Stimulated activated effector memory CD8-positive, alpha-beta T cell treated with anti-CD3 and anti-CD28 coated beads, Interleukin-12 subunit alpha, Interleukin-12 subunit beta, amount 100 ng/mL, for 72 hours (primary cell): ENCODE measurements around the gene NETO1.

Source experiments
- ATAC-seq: fragments of 150-1000 bp; cut with Tn5 transposase; 2 replicates; pipeline ENCODE4 v1.10.0; 2021
- DNase-seq, 2 donors: peaks; one replicate each; pipeline ENCODE4 v3.0.0; 2021 to 2022; ENCODE audit warnings: low spot score in 2 of 2
- H3K27ac Mint-ChIP-seq: one replicate; pipeline ENCODE4 v1.8.0; 2022; ENCODE audit warnings: mild to moderate bottlenecking, mixed read lengths
- H3K36me3 Mint-ChIP-seq: one replicate; pipeline ENCODE4 v1.8.0; 2022; ENCODE audit warnings: mild to moderate bottlenecking, mixed read lengths
- H3K4me1 Mint-ChIP-seq: one replicate; pipeline ENCODE4 v1.8.0; 2022; ENCODE audit warnings: mixed read lengths
- H3K4me3 Mint-ChIP-seq: one replicate; pipeline ENCODE4 v1.8.0; 2022; ENCODE audit warnings: mild to moderate bottlenecking, mixed read lengths
- H3K9me3 Mint-ChIP-seq: one replicate; pipeline ENCODE4 v1.8.0; 2022; ENCODE audit warnings: mixed read lengths

Gene NETO1

GRCh38 chr18:72819050-72819449 is 48.7 kb downstream of the NETO1 start:
- Mint-ChIP-seq H3K4me3 (no peak overlapping the region), H3K36me3 (no peaks in the 10 kb centered on the region), H3K4me1 (no peaks in the 10 kb centered on the region), H3K9me3 (peaks cover 16% of the 10 kb centered on the region), H3K27ac (no peak overlapping the region)
- no peak for DNase-seq
- ATAC-seq: no peak

GRCh38 chr18:72811047-72811446 is 56.7 kb downstream of the NETO1 start:
- no peak for ATAC-seq
- peaks cover 30% of the 10 kb centered on the region for H3K9me3 Mint-ChIP-seq
- no peak overlapping the region for H3K27ac Mint-ChIP-seq
- no peaks in the 10 kb centered on the region for H3K4me1 Mint-ChIP-seq
- H3K36me3 Mint-ChIP-seq: no peaks in the 10 kb centered on the region
- H3K4me3 Mint-ChIP-seq: no peak overlapping the region
- DNase-seq: no peak

- H3K4me1 Mint-ChIP-seq: no peaks in the 10 kb centered on the region
- H3K27ac Mint-ChIP-seq: no peak overlapping the region
- H3K9me3 Mint-ChIP-seq: peaks cover 25% of the 10 kb centered on the region
- ATAC-seq: no peak
- H3K4me3 Mint-ChIP-seq: no peak overlapping the region
- H3K36me3 Mint-ChIP-seq: no peaks in the 10 kb centered on the region
- no peak for DNase-seq
Observed at GRCh38 chr18:72808680-72809079, 59.1 kb downstream of the NETO1 start.

- ATAC-seq (no peak), DNase-seq (no peak)
- no peak overlapping the region for H3K27ac Mint-ChIP-seq
- no peak overlapping the region for H3K4me3 Mint-ChIP-seq
- no peaks in the 10 kb centered on the region for H3K36me3 Mint-ChIP-seq
- H3K4me1 Mint-ChIP-seq: no peaks in the 10 kb centered on the region
- H3K9me3 Mint-ChIP-seq: peaks cover 15% of the 10 kb centered on the region
Observed at GRCh38 chr18:72799106-72799505, 68.7 kb downstream of the NETO1 start.

- no peaks in the 10 kb centered on the region for H3K36me3 Mint-ChIP-seq
- no peak overlapping the region for H3K27ac Mint-ChIP-seq
- no peak for DNase-seq
- no peaks in the 10 kb centered on the region for H3K4me1 Mint-ChIP-seq
- peaks cover 13% of the 10 kb centered on the region for H3K9me3 Mint-ChIP-seq
- no peak for ATAC-seq
- H3K4me3 Mint-ChIP-seq: no peak overlapping the region
Observed at GRCh38 chr18:72783530-72783929, 84.3 kb downstream of the NETO1 start.

- H3K27ac Mint-ChIP-seq: no peak overlapping the region
- no peak overlapping the region for H3K4me3 Mint-ChIP-seq
- H3K4me1 Mint-ChIP-seq: no peaks in the 10 kb centered on the region
- DNase-seq (no peak), ATAC-seq (no peak)
- H3K9me3 Mint-ChIP-seq: peaks cover 14% of the 10 kb centered on the region
- H3K36me3 Mint-ChIP-seq: no peaks in the 10 kb centered on the region
Observed at GRCh38 chr18:72774914-72775313, 92.9 kb downstream of the NETO1 start.

GRCh38 chr18:72772916-72773315 is 94.9 kb downstream of the NETO1 start:
- no peak for ATAC-seq
- H3K4me1 Mint-ChIP-seq: no peaks in the 10 kb centered on the region

GRCh38 chr18:72768681-72769229 is 99.0 kb downstream of the NETO1 start:
- no peak for ATAC-seq
- no peaks in the 10 kb centered on the region for H3K36me3 Mint-ChIP-seq

More at GRCh38 chr18:72772916-72773315, 94.9 kb downstream of the NETO1 start:
- no peak overlapping the region for H3K27ac Mint-ChIP-seq
- DNase-seq: no peak
- H3K4me3 Mint-ChIP-seq: no peak overlapping the region
- no peaks in the 10 kb centered on the region for H3K36me3 Mint-ChIP-seq
- peaks cover 12% of the 10 kb centered on the region for H3K9me3 Mint-ChIP-seq

GRCh38 chr18:72762515-72763122 is 105.2 kb downstream of the NETO1 start:
- Mint-ChIP-seq H3K4me1 (no peaks in the 10 kb centered on the region), H3K27ac (no peak overlapping the region), H3K36me3 (no peaks in the 10 kb centered on the region), H3K9me3 (peaks cover 10% of the 10 kb centered on the region), H3K4me3 (no peak overlapping the region)
- ATAC-seq (no peak), DNase-seq (no peak)

More at GRCh38 chr18:72768681-72769229, 99.0 kb downstream of the NETO1 start:
- H3K4me3 Mint-ChIP-seq: no peak overlapping the region
- no peak overlapping the region for H3K27ac Mint-ChIP-seq
- H3K9me3 Mint-ChIP-seq: peaks cover 5% of the 10 kb centered on the region
- H3K4me1 Mint-ChIP-seq: no peaks in the 10 kb centered on the region
- DNase-seq: no peak

GRCh38 chr18:72752220-72752619 is 115.6 kb downstream of the NETO1 start:
- Mint-ChIP-seq H3K4me3 (no peak overlapping the region), H3K9me3 (peaks cover 3% of the 10 kb centered on the region), H3K27ac (no peak overlapping the region), H3K36me3 (no peaks in the 10 kb centered on the region), H3K4me1 (no peaks in the 10 kb centered on the region)
- ATAC-seq: no peak
- no peak for DNase-seq

- peaks cover 10% of the 10 kb centered on the region for H3K9me3 Mint-ChIP-seq
- ATAC-seq (no peak), DNase-seq (no peak)
- H3K4me1 Mint-ChIP-seq: no peaks in the 10 kb centered on the region
- H3K4me3 Mint-ChIP-seq: no peak overlapping the region
- no peaks in the 10 kb centered on the region for H3K36me3 Mint-ChIP-seq
- H3K27ac Mint-ChIP-seq: no peak overlapping the region
Observed at GRCh38 chr18:72742002-72742401, 125.8 kb downstream of the NETO1 start.

GRCh38 chr18:72738136-72738535 is 129.7 kb downstream of the NETO1 start:
- Mint-ChIP-seq H3K27ac (no peak overlapping the region), H3K9me3 (peaks cover 9% of the 10 kb centered on the region), H3K36me3 (no peaks in the 10 kb centered on the region), H3K4me1 (no peaks in the 10 kb centered on the region), H3K4me3 (no peak overlapping the region)
- no peak for ATAC-seq
- no peak for DNase-seq

- ATAC-seq (no peak), DNase-seq (no peak)
- Mint-ChIP-seq H3K36me3 (no peaks in the 10 kb centered on the region), H3K4me3 (no peak overlapping the region), H3K4me1 (no peaks in the 10 kb centered on the region), H3K27ac (no peak overlapping the region), H3K9me3 (peaks cover 8% of the 10 kb centered on the region)
Observed at GRCh38 chr18:72727776-72728175, 140.0 kb downstream of the NETO1 start.

- H3K27ac Mint-ChIP-seq: no peak overlapping the region
- H3K4me1 Mint-ChIP-seq: no peaks in the 10 kb centered on the region
- H3K9me3 Mint-ChIP-seq: peaks cover 8% of the 10 kb centered on the region
- no peaks in the 10 kb centered on the region for H3K36me3 Mint-ChIP-seq
- no peak overlapping the region for H3K4me3 Mint-ChIP-seq
- ATAC-seq (no peak), DNase-seq (no peak)
Observed at GRCh38 chr18:72727038-72727655, 140.6 kb downstream of the NETO1 start.

- H3K27ac Mint-ChIP-seq: no peak overlapping the region
- no peak overlapping the region for H3K4me3 Mint-ChIP-seq
- ATAC-seq (no peak), DNase-seq (no peak)
- H3K36me3 Mint-ChIP-seq: no peaks in the 10 kb centered on the region
- H3K9me3 Mint-ChIP-seq: peaks cover 11% of the 10 kb centered on the region
- H3K4me1 Mint-ChIP-seq: no peaks in the 10 kb centered on the region
Observed at GRCh38 chr18:72726201-72726600, 141.6 kb downstream of the NETO1 start.

- no peak for ATAC-seq
- H3K9me3 Mint-ChIP-seq: peaks cover 20% of the 10 kb centered on the region
- H3K4me3 Mint-ChIP-seq: no peak overlapping the region
- no peaks in the 10 kb centered on the region for H3K36me3 Mint-ChIP-seq
- H3K27ac Mint-ChIP-seq: no peak overlapping the region
- no peaks in the 10 kb centered on the region for H3K4me1 Mint-ChIP-seq
- DNase-seq: no peak
Observed at GRCh38 chr18:72721330-72721729, 146.5 kb downstream of the NETO1 start.
